IPS DF 6.9 (cell line): Measurements from ENCODE around the gene MSL3.

Experiments
- DNase-seq: peaks from one replicate; pipeline ENCODE4 v3.0.0-alpha.2; 2013; ENCODE audit warnings: low read depth, low spot score
- H3K27ac ChIP-seq: one replicate; pipeline ENCODE4 v1.5.1; 2013; ENCODE audit warnings: low read length, control low read depth
- H3K27me3 ChIP-seq: 2 replicates; pipeline ENCODE4 v1.6.1; 2013; ENCODE audit warnings: mild to moderate bottlenecking, low read length; ENCODE audit not compliant: control insufficient read depth, insufficient read depth
- H3K36me3 ChIP-seq: 2 replicates; pipeline ENCODE4 v1.6.1; 2013; ENCODE audit warnings: low read length; ENCODE audit not compliant: control insufficient read depth, insufficient read depth
- H3K4me1 ChIP-seq: 2 replicates; pipeline ENCODE4 v1.6.1; 2013; ENCODE audit warnings: low read length; ENCODE audit not compliant: control insufficient read depth, insufficient read depth
- H3K4me3 ChIP-seq: 2 replicates; pipeline ENCODE4 v1.5.1; 2013; ENCODE audit warnings: mild to moderate bottlenecking, low read length
- H3K9me3 ChIP-seq: 2 replicates; pipeline ENCODE4 v1.6.1; 2013; ENCODE audit warnings: low read length, inconsistent platforms; ENCODE audit not compliant: control insufficient read depth, insufficient read depth
- WGBS: extraction: QIAGEN DNeasy Blood & Tissue Kit; methylation state at CpG from one replicate; pipeline ENCODE4 v1.1.7; 2013; ENCODE audit warnings: mixed read lengths, missing lambda C conversion rate; ENCODE audit not compliant: insufficient read length, insufficient coverage; 5-methylcytosine and 5-hydroxymethylcytosine counted together

MSL3 gene, protein sequence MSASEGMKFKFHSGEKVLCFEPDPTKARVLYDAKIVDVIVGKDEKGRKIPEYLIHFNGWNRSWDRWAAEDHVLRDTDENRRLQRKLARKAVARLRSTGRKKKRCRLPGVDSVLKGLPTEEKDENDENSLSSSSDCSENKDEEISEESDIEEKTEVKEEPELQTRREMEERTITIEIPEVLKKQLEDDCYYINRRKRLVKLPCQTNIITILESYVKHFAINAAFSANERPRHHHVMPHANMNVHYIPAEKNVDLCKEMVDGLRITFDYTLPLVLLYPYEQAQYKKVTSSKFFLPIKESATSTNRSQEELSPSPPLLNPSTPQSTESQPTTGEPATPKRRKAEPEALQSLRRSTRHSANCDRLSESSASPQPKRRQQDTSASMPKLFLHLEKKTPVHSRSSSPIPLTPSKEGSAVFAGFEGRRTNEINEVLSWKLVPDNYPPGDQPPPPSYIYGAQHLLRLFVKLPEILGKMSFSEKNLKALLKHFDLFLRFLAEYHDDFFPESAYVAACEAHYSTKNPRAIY

DNA sequence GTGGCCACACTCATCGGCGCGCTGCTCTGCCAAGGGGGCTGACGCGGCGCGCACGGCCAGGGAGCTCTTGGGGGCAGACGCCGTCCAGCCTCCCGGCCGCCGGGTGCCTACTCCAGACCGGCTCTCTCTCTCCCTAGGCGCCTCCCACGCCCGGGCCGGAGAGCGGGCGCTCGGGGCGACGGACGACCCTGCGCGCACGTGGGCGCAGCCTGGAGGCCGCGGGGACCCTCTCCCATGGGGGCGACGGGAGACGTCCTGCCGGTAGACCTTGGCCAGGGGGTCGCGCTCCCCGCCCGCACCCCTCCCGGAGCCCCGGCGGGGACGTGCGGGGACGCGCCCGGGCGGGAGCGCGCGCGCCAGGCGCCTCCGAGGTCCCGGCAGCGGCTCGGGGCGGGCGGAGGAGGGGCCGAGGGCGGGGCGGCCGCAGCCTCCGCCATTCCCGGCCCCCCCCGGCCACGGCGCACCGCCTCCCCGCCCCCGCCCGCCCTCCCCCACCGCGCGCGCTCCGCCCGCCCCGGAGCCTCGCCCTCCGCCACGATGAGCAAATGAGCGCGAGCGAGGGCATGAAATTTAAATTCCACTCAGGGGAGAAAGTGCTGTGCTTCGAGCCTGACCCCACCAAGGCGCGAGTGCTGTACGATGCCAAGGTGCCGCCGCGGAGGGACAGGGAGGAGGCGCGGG, at the start of gene MSL3:
Gene MSL3, plus strand, starts transcription at position 519 of the 681 bp plus-strand sequence. Its CDS starts 27 bp downstream, at position 546.
- no peak for DNase-seq

DNA sequence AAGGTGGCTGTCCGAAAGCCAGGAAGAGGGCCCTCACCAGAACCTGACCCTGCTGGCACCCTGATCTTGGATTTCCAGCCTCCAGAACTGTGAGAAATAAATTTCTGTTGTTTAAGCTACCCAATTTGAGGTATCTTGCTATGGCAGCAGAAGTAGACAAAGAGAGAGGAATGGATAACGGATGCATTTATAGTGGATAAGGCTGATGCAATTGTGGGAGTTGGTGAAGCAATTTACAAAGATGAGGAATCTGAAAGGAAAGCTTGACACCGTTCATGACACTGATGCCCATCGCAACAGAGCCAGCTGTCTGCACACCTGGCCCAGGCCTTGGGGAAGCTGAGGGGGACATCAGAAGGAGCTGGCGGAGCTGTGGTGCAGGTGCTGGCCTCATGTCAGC, 35.7 kb upstream of the MSL3 start:
- H3K4me3 ChIP-seq, result no peak overlapping the region
- DNase-seq, result no peak
- H3K9me3 ChIP-seq, result no peaks in the 10 kb centered on the region
- H3K4me1 ChIP-seq, result no peaks in the 10 kb centered on the region
- no CpG with 5 or more reads among the region's 5 CpGs for WGBS
- H3K36me3 ChIP-seq, result no peaks in the 10 kb centered on the region
- no peaks in the 10 kb centered on the region for H3K27me3 ChIP-seq
- no peak overlapping the region for H3K27ac ChIP-seq

More for the DNA sequence above, at the start of gene MSL3:
- WGBS, result no CpG with 5 or more reads among the region's 93 CpGs
- Histone ChIP-seq H3K4me1 (no peaks in the 10 kb centered on the region), H3K4me3 (peak within 1 kb of the TSS; percentile 94; the same call in 1 of the 2 replicates), H3K27me3 (no peaks in the 10 kb centered on the region), H3K9me3 (no peaks in the 10 kb centered on the region), H3K36me3 (no peaks in the 10 kb centered on the region), H3K27ac (no peak within 1 kb of the TSS)

DNA sequence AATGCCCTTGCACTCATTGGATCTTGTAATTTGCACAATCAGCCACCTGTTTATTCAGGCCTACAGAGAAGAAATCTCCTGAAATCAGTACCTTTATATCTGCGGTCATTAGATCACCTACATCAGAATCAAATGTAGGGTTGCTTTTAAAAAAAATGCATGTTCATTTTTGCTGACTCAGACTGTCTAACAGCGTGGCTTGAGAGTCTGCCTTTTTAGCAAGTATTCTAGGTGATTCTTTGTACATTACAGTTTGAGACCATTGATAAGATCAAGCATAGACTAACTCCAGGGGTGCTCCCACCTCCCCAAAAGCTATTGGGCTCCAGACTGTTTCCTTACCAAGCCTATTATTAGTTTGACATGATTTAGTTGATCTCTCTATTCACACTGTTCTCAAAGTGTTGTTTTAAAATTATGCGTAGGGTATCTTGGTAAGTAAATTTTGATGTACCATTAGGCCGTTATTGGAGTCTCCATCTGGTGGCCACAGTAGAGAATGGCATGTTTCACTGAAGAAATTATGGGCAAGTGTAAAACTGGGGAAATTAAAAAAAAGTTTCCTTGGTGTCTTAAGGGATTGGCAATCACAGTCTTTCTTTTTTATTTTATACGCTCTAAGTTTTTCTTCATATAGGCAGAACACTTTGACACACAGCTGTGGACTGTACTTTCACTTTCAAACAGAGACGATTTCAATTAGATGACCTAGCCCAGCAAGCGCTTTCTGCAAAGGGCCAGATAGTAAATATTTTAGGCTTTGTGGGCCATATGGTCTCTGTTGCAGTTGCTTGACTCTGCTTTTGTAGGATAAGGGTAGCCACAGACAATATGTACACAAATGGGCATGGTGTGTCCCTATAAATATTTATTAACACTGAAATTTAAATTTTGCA, 33.7 kb upstream of the MSL3 start:
- no peaks in the 10 kb centered on the region for H3K27me3 ChIP-seq
- WGBS, result no CpG with 5 or more reads among the region's 7 CpGs

DNA sequence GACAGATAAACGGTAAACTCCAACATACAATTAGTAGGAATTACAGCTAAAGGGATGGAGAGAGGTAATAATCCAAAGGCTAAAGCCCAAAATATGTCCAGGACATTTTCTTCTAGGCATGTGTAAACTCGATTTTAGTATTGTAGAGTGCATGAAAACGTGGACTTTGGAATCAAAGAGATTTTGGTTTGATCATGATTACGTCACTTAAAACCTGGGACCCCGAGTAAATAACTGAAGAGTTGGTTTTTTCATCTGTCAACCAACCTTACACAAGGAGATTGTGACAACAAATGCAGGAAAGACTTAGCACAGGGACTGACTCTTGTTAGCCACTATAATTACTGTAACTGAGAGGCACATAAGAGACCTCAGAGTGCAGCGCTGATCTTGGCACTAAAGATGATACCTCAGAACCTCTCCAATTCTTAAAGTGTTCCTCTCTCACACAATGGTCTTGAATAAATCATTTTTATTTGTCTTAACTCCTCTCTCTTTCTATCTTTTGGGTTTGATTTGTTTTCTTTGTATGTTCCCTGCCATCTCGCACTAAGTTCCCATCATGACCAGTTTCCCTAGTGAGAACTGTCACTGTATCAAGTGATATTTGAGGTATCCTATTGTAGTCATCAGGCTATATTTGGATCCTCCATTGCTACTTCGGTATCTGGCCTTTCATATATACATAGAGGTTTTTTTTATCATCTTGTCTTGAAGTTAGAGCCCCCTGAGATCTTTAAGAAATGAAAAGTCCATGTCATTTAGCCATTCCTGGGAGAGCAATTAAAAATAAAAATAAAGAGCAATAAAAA, 32.2 kb upstream of the MSL3 start:
- WGBS, result no CpG with 5 or more reads among the region's 8 CpGs
- DNase-seq, result no peak
- no peaks in the 10 kb centered on the region for H3K27me3 ChIP-seq

More for the DNA sequence above, 33.7 kb upstream of the MSL3 start:
- no peak overlapping the region for H3K4me3 ChIP-seq
- no peaks in the 10 kb centered on the region for H3K4me1 ChIP-seq
- H3K27ac ChIP-seq, result no peak overlapping the region
- no peaks in the 10 kb centered on the region for H3K9me3 ChIP-seq
- no peak for DNase-seq
- no peaks in the 10 kb centered on the region for H3K36me3 ChIP-seq

DNA sequence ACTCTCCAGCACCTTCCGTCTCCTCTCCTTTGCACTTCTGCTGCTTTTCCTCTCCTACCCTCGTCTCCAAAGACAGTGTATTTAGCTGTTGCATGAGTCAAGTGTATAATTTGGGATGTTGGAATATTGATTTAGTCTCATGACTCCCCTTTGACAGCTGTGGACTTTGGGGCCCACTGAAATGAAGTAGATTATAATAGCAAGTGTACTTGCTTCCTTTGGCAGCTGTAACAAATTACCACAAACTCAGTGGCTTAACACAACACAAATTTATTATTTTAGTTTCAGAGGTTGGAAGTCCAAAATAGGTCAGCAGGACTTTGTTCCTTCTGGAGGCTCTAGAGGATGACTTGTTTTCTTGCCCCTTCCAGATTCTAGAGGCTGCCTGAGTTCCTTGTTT, 29.5 kb upstream of the MSL3 start:
- no CpG with 5 or more reads among the region's 2 CpGs for WGBS
- no peak for DNase-seq
- Histone ChIP-seq H3K9me3 (no peaks in the 10 kb centered on the region), H3K27ac (no peak overlapping the region), H3K36me3 (no peaks in the 10 kb centered on the region), H3K4me1 (no peaks in the 10 kb centered on the region), H3K4me3 (no peak overlapping the region), H3K27me3 (no peaks in the 10 kb centered on the region)

More for the DNA sequence above, 32.2 kb upstream of the MSL3 start:
- H3K4me1 ChIP-seq, result no peaks in the 10 kb centered on the region
- no peaks in the 10 kb centered on the region for H3K36me3 ChIP-seq
- no peak overlapping the region for H3K4me3 ChIP-seq
- no peaks in the 10 kb centered on the region for H3K9me3 ChIP-seq
- no peak overlapping the region for H3K27ac ChIP-seq

DNA sequence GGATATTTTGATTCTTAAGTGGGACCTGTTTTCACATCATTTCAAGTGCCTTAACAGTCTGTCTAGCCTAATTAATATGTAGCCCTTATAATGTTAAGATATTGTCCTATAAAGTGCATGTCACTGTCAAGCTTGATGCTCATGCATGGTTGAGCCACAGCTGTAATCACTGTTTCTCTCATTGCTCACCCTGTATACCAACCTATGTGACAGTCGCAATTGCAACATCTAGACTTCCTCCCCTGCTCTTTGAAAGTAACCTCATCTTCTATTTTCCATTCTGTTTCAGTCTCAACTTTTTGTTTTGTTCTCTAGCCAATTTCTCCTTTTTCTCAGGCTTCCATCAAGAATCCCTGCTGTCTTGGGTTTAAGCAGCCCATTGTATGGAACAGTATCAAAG, 24.4 kb upstream of the MSL3 start:
- Histone ChIP-seq H3K4me1 (no peaks in the 10 kb centered on the region), H3K36me3 (no peaks in the 10 kb centered on the region), H3K27ac (no peak overlapping the region), H3K4me3 (no peak overlapping the region), H3K9me3 (no peaks in the 10 kb centered on the region), H3K27me3 (no peaks in the 10 kb centered on the region)
- no CpG with 5 or more reads among the region's 1 CpG for WGBS
- no peak for DNase-seq

DNA sequence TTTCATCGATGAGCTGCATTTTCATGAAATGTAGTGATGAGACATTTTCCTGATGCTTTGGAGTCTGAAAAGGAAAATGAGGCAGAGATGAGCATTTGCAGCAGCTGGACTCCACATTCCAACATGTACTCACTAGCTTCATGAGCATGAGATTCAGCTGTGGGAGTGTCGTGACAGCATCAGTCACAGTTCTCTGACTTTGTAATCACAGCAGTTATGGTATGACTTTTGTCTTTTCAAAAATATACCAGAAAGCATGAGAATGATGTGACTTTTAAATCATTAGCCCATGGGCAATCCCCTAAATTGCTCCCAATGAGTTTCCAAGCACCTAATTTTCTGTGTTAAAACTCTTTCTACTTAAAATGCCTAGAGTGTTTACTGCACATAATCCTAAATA, 18.3 kb upstream of the MSL3 start:
- H3K4me1 ChIP-seq, result no peaks in the 10 kb centered on the region
- H3K4me3 ChIP-seq, result no peak overlapping the region
- no peak for DNase-seq
- H3K36me3 ChIP-seq, result no peaks in the 10 kb centered on the region
- no peak overlapping the region for H3K27ac ChIP-seq
- no CpG with 5 or more reads among the region's 2 CpGs for WGBS
- no peaks in the 10 kb centered on the region for H3K9me3 ChIP-seq
- no peaks in the 10 kb centered on the region for H3K27me3 ChIP-seq

DNA sequence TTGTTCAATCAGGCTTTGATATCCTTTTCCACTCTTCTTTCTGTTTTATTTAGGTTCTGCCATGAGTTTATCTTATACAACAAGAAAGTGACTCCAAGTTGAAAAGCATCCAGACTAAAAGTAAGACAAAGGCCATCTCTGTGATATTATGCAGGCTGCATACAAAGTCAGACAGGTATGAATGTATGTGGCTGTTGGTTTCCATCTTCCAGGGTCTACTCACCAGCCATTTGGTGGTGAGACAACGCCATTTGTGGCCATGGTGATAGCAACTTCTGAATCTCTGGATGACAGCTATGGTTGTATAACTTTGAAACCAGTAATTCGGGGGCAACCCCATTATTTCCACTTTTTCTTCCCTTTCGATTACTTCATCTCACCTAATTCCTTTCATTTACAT, 17.2 kb upstream of the MSL3 start:
- no peaks in the 10 kb centered on the region for H3K36me3 ChIP-seq
- no peak for DNase-seq
- no peaks in the 10 kb centered on the region for H3K4me1 ChIP-seq
- no peak overlapping the region for H3K4me3 ChIP-seq
- H3K27me3 ChIP-seq, result no peaks in the 10 kb centered on the region
- no CpG with 5 or more reads among the region's 3 CpGs for WGBS
- H3K9me3 ChIP-seq, result no peaks in the 10 kb centered on the region
- no peak overlapping the region for H3K27ac ChIP-seq

DNA sequence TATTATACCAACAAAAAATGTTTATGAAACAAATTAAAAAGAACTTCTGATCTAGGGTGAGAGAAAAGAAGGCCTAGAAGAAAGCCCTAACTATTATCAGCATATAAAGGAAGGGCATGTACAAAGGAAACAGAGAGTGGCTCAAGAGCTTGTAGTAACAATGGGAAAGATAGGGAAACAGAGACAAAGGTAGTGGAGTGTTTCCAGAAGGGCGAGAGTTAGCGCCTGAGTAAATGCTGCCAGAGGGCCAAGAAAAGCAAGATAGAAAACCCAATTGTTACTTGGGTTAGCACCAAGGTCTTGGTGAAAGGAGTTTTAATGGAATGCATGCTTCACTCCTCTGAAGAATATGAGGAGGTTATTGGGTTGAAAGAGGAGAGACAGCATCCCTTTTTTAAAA, 16.5 kb upstream of the MSL3 start:
- Histone ChIP-seq H3K9me3 (no peaks in the 10 kb centered on the region), H3K4me1 (no peaks in the 10 kb centered on the region), H3K27me3 (no peaks in the 10 kb centered on the region), H3K36me3 (no peaks in the 10 kb centered on the region), H3K27ac (no peak overlapping the region), H3K4me3 (no peak overlapping the region)
- WGBS, result no CpG with 5 or more reads among the region's 2 CpGs
- DNase-seq, result no peak
